ENCODE data around the gene GMPR.

Gene GMPR

DNA sequence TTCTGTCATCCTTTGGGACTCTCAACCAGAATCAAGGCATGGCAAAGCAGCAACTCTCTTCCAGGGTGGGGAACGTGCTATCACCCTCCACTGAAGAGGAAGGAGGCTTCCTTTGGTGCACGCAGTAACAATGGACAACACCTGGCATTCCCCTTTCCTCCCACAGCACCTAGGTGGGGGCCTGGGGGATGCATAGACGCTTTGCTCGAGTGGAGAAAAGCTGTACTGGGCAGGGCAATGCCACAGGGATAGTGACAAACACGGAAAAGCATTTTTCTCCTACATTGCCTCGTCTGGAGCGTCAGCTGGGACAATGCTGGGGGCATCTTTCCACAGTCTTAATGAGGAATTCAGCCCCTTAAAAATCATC, 82.9 kb downstream of the GMPR start:
- TF ChIP-seq, protein P1, sequence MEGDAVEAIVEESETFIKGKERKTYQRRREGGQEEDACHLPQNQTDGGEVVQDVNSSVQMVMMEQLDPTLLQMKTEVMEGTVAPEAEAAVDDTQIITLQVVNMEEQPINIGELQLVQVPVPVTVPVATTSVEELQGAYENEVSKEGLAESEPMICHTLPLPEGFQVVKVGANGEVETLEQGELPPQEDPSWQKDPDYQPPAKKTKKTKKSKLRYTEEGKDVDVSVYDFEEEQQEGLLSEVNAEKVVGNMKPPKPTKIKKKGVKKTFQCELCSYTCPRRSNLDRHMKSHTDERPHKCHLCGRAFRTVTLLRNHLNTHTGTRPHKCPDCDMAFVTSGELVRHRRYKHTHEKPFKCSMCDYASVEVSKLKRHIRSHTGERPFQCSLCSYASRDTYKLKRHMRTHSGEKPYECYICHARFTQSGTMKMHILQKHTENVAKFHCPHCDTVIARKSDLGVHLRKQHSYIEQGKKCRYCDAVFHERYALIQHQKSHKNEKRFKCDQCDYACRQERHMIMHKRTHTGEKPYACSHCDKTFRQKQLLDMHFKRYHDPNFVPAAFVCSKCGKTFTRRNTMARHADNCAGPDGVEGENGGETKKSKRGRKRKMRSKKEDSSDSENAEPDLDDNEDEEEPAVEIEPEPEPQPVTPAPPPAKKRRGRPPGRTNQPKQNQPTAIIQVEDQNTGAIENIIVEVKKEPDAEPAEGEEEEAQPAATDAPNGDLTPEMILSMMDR (IDR thresholded peaks at IDR 0.05), result no peak

DNA sequence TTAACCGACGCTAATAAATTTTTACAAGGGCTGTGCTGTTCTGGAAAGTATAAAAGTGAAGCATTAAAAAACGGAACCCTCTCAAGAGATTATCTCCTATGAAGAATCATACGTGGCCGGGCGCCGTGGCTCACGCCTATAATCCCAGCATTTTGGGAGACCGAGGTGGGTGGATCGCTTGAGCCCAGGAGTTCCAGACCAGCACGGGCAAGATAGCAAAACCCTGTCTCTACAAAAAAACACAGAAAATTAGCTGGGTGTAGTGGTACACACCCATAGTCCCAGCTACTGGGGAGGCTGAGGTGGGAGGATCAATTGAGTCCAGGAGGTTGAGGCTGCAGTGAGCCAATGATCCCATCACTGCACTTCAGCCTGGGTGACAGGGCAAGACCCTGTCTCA, 83.4 kb downstream of the GMPR start:
- TF ChIP-seq, protein P1 (IDR thresholded peaks at IDR 0.05), result no peak

DNA sequence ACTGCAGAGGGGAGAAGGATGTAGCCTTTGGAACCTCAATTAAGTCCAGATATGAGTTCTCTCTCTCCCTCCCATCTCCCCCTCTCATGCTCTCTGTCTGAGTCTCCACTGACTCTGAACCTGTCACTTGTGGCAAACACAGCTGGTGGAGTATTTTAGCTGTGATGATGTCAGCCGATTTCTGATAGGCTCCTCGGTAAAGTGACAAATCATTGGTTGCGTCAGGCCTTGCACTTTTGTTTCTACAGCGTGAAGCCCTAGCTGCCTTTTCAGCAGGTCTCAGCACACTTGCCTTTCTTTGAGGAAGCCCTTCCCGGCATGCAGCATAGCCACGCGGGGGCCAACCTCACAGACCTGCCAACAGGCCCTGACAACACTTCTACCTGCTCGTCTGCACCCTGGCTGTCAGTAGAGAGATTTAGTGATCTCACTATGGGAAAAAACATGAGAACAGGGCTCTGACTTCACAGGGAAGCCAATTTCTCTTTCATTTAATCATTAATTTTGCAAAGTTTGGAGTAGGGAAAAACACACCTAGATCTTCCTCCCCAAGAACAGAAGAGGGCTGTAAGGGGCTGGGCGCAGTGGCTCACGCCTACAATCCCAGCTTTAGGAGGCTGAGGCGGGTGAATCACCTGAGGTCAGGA, 84.4 kb downstream of the GMPR start:
- TF ChIP-seq, protein P1 (IDR thresholded peaks at IDR 0.05), result no peak

DNA sequence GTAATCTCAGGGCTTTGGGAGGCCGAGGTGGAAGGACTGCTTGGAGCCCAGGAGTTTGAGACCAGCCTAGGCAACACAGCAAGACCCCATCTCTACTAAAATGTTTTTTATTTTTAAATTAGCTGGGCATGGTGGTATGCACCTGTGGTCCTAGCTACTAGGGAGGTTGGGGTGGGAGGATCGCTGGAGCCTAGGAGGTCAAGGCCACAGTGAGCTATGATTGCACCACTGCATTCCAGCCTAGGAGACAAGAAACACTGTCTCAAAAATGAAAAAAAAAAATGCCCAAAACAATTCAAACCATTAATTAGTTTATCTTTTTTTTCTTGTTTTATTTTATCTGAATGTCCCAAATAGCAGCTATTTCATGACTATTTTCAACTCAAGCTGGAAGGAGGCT, 85.8 kb downstream of the GMPR start:
- TF ChIP-seq, protein P1 (IDR thresholded peaks at IDR 0.05), result no peak

DNA sequence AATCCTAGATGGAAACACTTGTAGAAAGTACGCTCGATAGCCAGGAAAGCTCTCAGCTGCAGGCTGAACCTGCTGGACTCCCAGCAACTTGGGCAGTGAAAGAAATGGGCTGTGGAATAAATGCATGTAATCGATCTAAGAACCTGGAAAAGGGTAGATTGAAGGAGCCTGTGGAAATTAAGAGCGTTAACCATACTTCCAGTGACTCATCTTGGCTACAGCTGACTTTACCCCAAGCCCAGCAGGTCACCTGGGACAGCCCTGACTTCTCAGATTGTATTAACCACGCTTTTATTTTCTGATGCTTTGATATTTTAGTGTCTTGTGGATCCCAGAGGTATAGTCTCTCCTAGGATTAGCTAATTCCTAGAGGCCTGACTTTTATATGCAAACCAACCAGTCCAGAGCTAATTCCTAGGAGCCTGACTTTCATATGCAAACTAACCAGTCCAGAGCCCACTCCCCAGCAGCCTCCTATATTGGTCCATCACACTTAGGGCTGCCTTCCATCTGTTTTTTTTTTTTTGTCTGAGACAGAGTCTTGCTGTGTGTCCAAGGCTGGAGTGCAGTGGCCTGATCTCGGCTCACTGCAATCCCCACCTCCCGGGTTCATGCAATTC, 86.3 kb downstream of the GMPR start:
- TF ChIP-seq, protein P1 (IDR thresholded peaks at IDR 0.05), result no peak

DNA sequence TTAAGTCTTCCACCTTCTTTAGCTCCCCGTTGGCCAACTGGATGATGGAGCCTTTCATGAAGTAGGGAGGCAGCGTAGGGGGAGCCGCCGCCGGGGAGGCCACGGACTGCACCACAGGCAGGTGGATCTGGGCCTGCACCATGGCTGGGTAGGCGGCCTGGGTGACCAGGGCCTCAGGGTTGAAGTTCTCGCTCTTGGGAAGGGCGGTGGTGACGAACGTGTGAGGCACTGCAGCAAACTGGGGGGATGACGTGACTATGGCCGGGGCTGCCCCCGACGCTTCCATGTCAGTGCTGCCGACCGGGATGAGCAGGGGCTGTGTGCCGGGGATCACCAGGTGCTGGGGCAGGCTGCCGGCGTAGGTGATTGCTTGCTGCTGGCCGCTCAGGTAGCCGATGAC, 88.1 kb downstream of the GMPR start:
- TF ChIP-seq, protein P1 (IDR thresholded peaks at IDR 0.05), result no peak

DNA sequence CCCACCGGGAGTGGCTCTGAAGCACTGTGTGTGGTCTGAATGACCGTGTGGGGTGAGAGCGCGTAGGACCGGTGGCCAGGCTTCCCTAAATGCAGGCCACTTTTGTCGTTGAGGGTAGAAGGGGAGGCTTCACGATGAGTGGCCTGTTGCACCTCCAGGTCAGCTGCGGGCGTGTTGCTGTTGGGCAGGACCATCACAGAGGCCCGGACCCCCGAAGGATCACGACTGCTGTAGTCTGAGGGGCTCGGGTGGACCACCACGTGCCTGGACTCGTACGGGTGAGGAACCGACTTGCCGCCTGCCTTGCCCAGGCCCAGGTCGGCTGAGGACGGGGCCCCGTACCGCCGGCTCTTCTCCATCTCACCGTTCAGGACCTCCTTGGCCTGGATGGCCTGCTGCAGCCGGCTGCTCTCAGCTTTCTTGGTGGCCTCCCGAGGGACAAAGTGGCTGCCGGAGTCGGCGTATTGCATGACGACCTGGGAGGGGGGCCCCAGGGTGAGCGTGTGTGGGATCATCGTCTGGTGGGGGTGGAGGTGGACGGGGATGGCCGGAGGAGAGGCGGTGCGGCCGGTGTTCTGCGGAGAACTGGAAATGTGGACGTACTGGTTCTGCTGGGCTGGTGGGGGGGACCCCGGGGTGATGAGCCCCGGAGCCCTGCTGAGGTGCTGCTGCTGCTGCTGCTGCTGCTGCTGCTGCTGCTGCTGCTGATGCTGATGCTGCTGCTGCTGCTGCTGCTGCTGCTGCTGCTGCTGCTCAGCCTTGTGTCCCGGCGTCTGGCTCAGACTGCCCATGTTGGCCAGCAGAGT, 88.8 kb downstream of the GMPR start:
- TF ChIP-seq, protein P1 (IDR thresholded peaks at IDR 0.05), result no peak

All from LNCAP (cell line).